Measurements from ENCODE around the gene MINAR1.
"Not testable (repeated sequence)": the region's sequence is repeated elsewhere in the genome, so short reads cannot be mapped to it uniquely, and the experiment has no call there.

MINAR1 gene

GRCh38 chr15:79431636-79432344, at the start of gene MINAR1:
Gene MINAR1, plus strand, starts transcription at chr15:79432336. Its CDS starts 23,812 bp downstream, at chr15:79456148.
- no peak for DNase-seq

- DNase-seq = no peak
These were observed 37.9 kb upstream of the MINAR1 start for GRCh38 chr15:79394231-79394630.

GRCh38 chr15:79396850-79397249, 35.3 kb upstream of the MINAR1 start:
- DNase-seq = no peak

- no peak for DNase-seq
These were observed 34.7 kb upstream of the MINAR1 start for GRCh38 chr15:79397269-79397910.

- DNase-seq = no peak
These were observed 32.5 kb upstream of the MINAR1 start for GRCh38 chr15:79399606-79400005.

- DNase-seq = no peak
These were observed 31.5 kb upstream of the MINAR1 start for GRCh38 chr15:79400650-79401049.

GRCh38 chr15:79401301-79401700, 30.8 kb upstream of the MINAR1 start:
- no peak for DNase-seq

GRCh38 chr15:79402136-79402535, 30.0 kb upstream of the MINAR1 start:
- no peak for DNase-seq

GRCh38 chr15:79403501-79403900, 28.6 kb upstream of the MINAR1 start:
- DNase-seq = no peak

- DNase-seq = no peak
These were observed 25.9 kb upstream of the MINAR1 start for GRCh38 chr15:79406210-79406609.

- DNase-seq = no peak
These were observed 24.1 kb upstream of the MINAR1 start for GRCh38 chr15:79408041-79408440.

GRCh38 chr15:79410237-79410636, 21.9 kb upstream of the MINAR1 start:
- DNase-seq = no peak

GRCh38 chr15:79412010-79412409, 20.1 kb upstream of the MINAR1 start:
- DNase-seq = no peak

- DNase-seq = no peak
These were observed 19.7 kb upstream of the MINAR1 start for GRCh38 chr15:79412429-79412828.

- no peak for DNase-seq
These were observed 15.3 kb upstream of the MINAR1 start for GRCh38 chr15:79416876-79417275.

- no peak for DNase-seq
These were observed 13.3 kb upstream of the MINAR1 start for GRCh38 chr15:79418693-79419279.

GRCh38 chr15:79425591-79426295, 6.4 kb upstream of the MINAR1 start:
- DNase-seq = no peak

- DNase-seq = not testable (repeated sequence)
These were observed 5.2 kb upstream of the MINAR1 start for GRCh38 chr15:79426899-79427298.

- no peak for DNase-seq
These were observed 4.1 kb upstream of the MINAR1 start for GRCh38 chr15:79427781-79428598.

- no peak for DNase-seq
These were observed 1.1 kb upstream of the MINAR1 start for GRCh38 chr15:79430901-79431635.

- DNase-seq = no peak
These were observed 474 bp downstream of the MINAR1 start for GRCh38 chr15:79432345-79433275.

Data from NCI-H446 (cell line).